Astrocyte (in vitro differentiated cells and primary cell): ENCODE measurements around the gene RAP1A.

Source experiments
- EZH2 ChIP-seq: IDR thresholded peaks from 2 replicates; pipeline ENCODE4 v1.6.1; 2012; ENCODE audit warnings: mild to moderate bottlenecking, low read length, inconsistent platforms; ENCODE audit not compliant: insufficient read depth
- TF ChIP-seq, protein P1 (sequence below): IDR thresholded peaks from 2 replicates; pipeline ENCODE4 v1.5.1; 2011; ENCODE audit warnings: low read depth, mild to moderate bottlenecking, inconsistent platforms, low read length, moderate library complexity; ENCODE audit not compliant: insufficient read depth

DNA sequence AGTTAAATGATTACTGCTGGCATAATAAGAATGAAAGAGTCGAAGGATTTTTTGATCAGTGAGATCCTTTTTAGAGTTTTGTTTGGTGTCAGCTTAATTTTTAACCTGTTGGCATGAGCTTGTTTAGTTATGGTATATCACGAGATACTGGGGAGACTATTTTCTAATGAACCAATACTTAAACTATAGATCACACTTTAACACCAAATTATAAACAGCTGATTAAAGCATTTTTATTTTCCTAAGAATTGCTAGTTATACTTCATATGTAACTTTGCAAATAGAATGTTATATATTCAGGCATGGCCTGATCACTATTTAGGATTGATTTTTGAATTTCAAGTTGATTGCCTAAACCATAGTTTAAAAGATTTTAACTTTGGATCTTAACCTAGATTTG, 142.1 kb downstream of the RAP1A start:
- TF ChIP-seq, protein P1, sequence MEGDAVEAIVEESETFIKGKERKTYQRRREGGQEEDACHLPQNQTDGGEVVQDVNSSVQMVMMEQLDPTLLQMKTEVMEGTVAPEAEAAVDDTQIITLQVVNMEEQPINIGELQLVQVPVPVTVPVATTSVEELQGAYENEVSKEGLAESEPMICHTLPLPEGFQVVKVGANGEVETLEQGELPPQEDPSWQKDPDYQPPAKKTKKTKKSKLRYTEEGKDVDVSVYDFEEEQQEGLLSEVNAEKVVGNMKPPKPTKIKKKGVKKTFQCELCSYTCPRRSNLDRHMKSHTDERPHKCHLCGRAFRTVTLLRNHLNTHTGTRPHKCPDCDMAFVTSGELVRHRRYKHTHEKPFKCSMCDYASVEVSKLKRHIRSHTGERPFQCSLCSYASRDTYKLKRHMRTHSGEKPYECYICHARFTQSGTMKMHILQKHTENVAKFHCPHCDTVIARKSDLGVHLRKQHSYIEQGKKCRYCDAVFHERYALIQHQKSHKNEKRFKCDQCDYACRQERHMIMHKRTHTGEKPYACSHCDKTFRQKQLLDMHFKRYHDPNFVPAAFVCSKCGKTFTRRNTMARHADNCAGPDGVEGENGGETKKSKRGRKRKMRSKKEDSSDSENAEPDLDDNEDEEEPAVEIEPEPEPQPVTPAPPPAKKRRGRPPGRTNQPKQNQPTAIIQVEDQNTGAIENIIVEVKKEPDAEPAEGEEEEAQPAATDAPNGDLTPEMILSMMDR, result no peak
- TF ChIP-seq EZH2, result no peak
